IMR-90 (cell line): ENCODE measurements around the gene ZMYM4. TPM values are rescaled to one million over a fixed set of nuclear protein-coding genes. Genes with fewer than 3 reads are reported as not detected.

ENCODE experiments used
- ATAC-seq: fragments of 200-7000 bp; cut with Tn5 transposase; 2 replicates; pipeline ENCODE4 v1.9.1; 2020; ENCODE audit warnings: low read depth, mild to moderate bottlenecking, moderate library complexity
- BruUV-seq: library from RNA; stranded (reverse); fragments of 400-500 nt; replicated peaks from 2 replicates; lab custom pipeline; 2021; lab: Mats Ljungman, UMichigan
- CTCF ChIA-PET: fragments of 300-600 bp; formaldehyde crosslinking; extraction: SDS; loops from one replicate; lab custom pipeline; 2021; ENCODE audit warnings: antibody characterized with exemption; lab: Yijun Ruan, JAX
- POLR2A ChIA-PET: fragments of 300-600 bp; sonication (Branson Sonifier 250); formaldehyde crosslinking; loops from one replicate; lab custom pipeline; 2022; ENCODE audit warnings: antibody characterized with exemption; ENCODE audit not compliant: unreplicated experiment; lab: Charles Lee
- DNase-seq: peaks from one replicate; pipeline ENCODE4 v3.0.0; 2013
- H2AFZ ChIP-seq: replicated peaks from 2 replicates; pipeline ENCODE3; 2013; ENCODE audit warnings: low read length, mild to moderate bottlenecking; ENCODE audit not compliant: poor library complexity
- H2AK5ac ChIP-seq: 2 replicates; pipeline ENCODE4 v1.6.1; 2013; ENCODE audit warnings: low read depth, low read length, inconsistent platforms
- H2AK9ac ChIP-seq: replicated peaks from 2 replicates; pipeline ENCODE3; 2013; ENCODE audit warnings: mild to moderate bottlenecking, low read depth, low read length, moderate library complexity; ENCODE audit not compliant: poor library complexity
- H2BK120ac ChIP-seq: 2 replicates; pipeline ENCODE4 v1.6.1; 2013; ENCODE audit warnings: low read depth, low read length, inconsistent platforms
- H2BK15ac ChIP-seq: 3 replicates; pipeline ENCODE4 v1.6.1; 2013; ENCODE audit warnings: low read depth, low read length, inconsistent platforms
- H2BK20ac ChIP-seq: 2 replicates; pipeline ENCODE4 v1.6.1; 2013; ENCODE audit warnings: low read depth, mild to moderate bottlenecking, inconsistent platforms, low read length, moderate library complexity
- H2BK5ac ChIP-seq: 2 replicates; pipeline ENCODE4 v1.6.1; 2013; ENCODE audit warnings: mild to moderate bottlenecking, low read depth, low read length, inconsistent platforms; ENCODE audit not compliant: poor library complexity, severe bottlenecking
- H3K14ac ChIP-seq: replicated peaks from 2 replicates; pipeline ENCODE4 v1.6.1; 2013; ENCODE audit warnings: low read depth, low read length, inconsistent platforms
- H3K18ac ChIP-seq: 2 replicates; pipeline ENCODE4 v1.6.1; 2013; ENCODE audit warnings: low read depth, low read length, control low read depth
- H3K23ac ChIP-seq: 2 replicates; pipeline ENCODE4 v1.6.1; 2013; ENCODE audit warnings: low read depth, low read length, inconsistent platforms
- H3K27ac ChIP-seq: 2 replicates; pipeline ENCODE4 v1.5.1; 2013; ENCODE audit warnings: mild to moderate bottlenecking, control low read depth, low read length; ENCODE audit not compliant: insufficient read depth
- H3K27me3 ChIP-seq: 2 replicates; pipeline ENCODE4 v1.6.1; 2013; ENCODE audit warnings: low read length; ENCODE audit not compliant: control insufficient read depth, insufficient read depth
- H3K36me3 ChIP-seq: 2 replicates; pipeline ENCODE4 v1.6.1; 2013; ENCODE audit warnings: low read length, mixed read lengths; ENCODE audit not compliant: control insufficient read depth, insufficient read depth
- H3K4ac ChIP-seq: 2 replicates; pipeline ENCODE4 v1.6.1; 2013; ENCODE audit warnings: low read depth, low read length, inconsistent platforms
- H3K4me1 ChIP-seq: 2 replicates; pipeline ENCODE4 v1.6.1; 2013; ENCODE audit warnings: low read length, mixed read lengths; ENCODE audit not compliant: control insufficient read depth, insufficient read depth
- H3K4me2 ChIP-seq: 2 replicates; pipeline ENCODE4 v1.6.1; 2013; ENCODE audit warnings: low read depth, mild to moderate bottlenecking, control low read depth, low read length, moderate library complexity
- H3K4me3 ChIP-seq: 2 replicates; pipeline ENCODE4 v1.5.1; 2013; ENCODE audit warnings: low read depth, mild to moderate bottlenecking, control low read depth, low read length, moderate library complexity; ENCODE audit not compliant: insufficient read depth
- H3K56ac ChIP-seq: 2 replicates; pipeline ENCODE4 v1.6.1; 2013; ENCODE audit warnings: low read length, inconsistent platforms; ENCODE audit not compliant: insufficient read depth; ENCODE audit errors: extremely low read depth
- H3K79me1 ChIP-seq, 2 experiments: 2 replicates each; pipeline ENCODE4 v1.6.1; 2013; ENCODE audit warnings: low read length in 2 of 2, inconsistent platforms in 1 of 2, low read depth in 1 of 2
- H3K9ac ChIP-seq: 2 replicates; pipeline ENCODE4 v1.6.1; 2013; ENCODE audit warnings: low read depth, low read length, control low read depth
- H3K9me1 ChIP-seq: 2 replicates; pipeline ENCODE4 v1.6.1; 2013; ENCODE audit warnings: low read length, inconsistent platforms; ENCODE audit not compliant: insufficient read depth
- H3K9me3 ChIP-seq: 2 replicates; pipeline ENCODE4 v1.6.1; 2013; ENCODE audit warnings: low read length; ENCODE audit not compliant: control insufficient read depth, insufficient read depth
- H4K20me1 ChIP-seq: 2 replicates; pipeline ENCODE4 v1.6.1; 2013; ENCODE audit warnings: low read length, inconsistent platforms; ENCODE audit not compliant: insufficient read depth
- H4K5ac ChIP-seq: 2 replicates; pipeline ENCODE4 v1.6.1; 2013; ENCODE audit warnings: mild to moderate bottlenecking, low read depth, low read length, control low read depth
- H4K8ac ChIP-seq, 2 experiments: 2 replicates each; pipeline ENCODE4 v1.6.1; 2013; ENCODE audit warnings: low read depth in 2 of 2, low read length in 2 of 2, control low read depth in 1 of 2, inconsistent platforms in 1 of 2
- H4K91ac ChIP-seq: 2 replicates; pipeline ENCODE4 v1.6.1; 2013; ENCODE audit warnings: low read depth, low read length, inconsistent platforms; ENCODE audit not compliant: insufficient read depth
- BHLHE40 ChIP-seq: fragments of 150-350 bp; IDR thresholded peaks from 2 replicates; pipeline ENCODE4 v1.6.1; 2016; ENCODE audit warnings: mild to moderate bottlenecking, low read depth, low read length
- CEBPB ChIP-seq: IDR thresholded peaks from 2 replicates; pipeline ENCODE4 v1.6.1; 2012; ENCODE audit warnings: low read depth, low read length, improper control_type of control experiment
- CHD1 ChIP-seq: IDR thresholded peaks from 2 replicates; pipeline ENCODE4 v1.6.1; 2012; ENCODE audit warnings: low read depth, low read length, improper control_type of control experiment
- MAFK ChIP-seq: IDR thresholded peaks from 2 replicates; pipeline ENCODE4 v1.6.1; 2012; ENCODE audit warnings: low read depth, low read length, improper control_type of control experiment
- MAZ ChIP-seq: IDR thresholded peaks from 2 replicates; pipeline ENCODE4 v1.6.1; 2012; ENCODE audit warnings: low read depth, mild to moderate bottlenecking, low read length, improper control_type of control experiment, moderate library complexity, borderline replicate concordance
- NFE2L2 ChIP-seq: fragments of 150-350 bp; IDR thresholded peaks from 2 replicates; pipeline ENCODE4 v1.6.1; 2016; ENCODE audit warnings: low read depth, mild to moderate bottlenecking, low read length
- POLR2A ChIP-seq: IDR thresholded peaks from 2 replicates; pipeline ENCODE4 v1.6.1; 2012; ENCODE audit warnings: mild to moderate bottlenecking, low read depth, low read length
- RAD21 ChIP-seq: IDR thresholded peaks from 2 replicates; pipeline ENCODE4 v1.6.1; 2012; ENCODE audit warnings: low read length, improper control_type of control experiment
- RCOR1 ChIP-seq: IDR thresholded peaks from 2 replicates; pipeline ENCODE4 v1.6.1; 2012; ENCODE audit warnings: mild to moderate bottlenecking, low read length, improper control_type of control experiment; ENCODE audit not compliant: insufficient replicate concordance
- WGBS, 2 experiments: methylation state at CpG; one replicate each; pipeline versions ENCODE4 v1.1.5 to v1.1.7; 2013; ENCODE audit warnings: missing lambda C conversion rate in 2 of 2; ENCODE audit not compliant: insufficient read length in 1 of 2; ENCODE audit errors: extremely low coverage in 2 of 2; 5-methylcytosine and 5-hydroxymethylcytosine counted together
- dilution Hi-C: fragments of 300-500 bp; cut with HindIII; formaldehyde crosslinking; loops from one replicate; pipeline ENCODE4 v1.14.3; 2018; ENCODE audit warnings: low sequenced_read_pairs; ENCODE audit not compliant: unreplicated experiment
- in situ Hi-C: fragments of 300-500 bp; cut with MboI; formaldehyde crosslinking; loops from 3 replicates; pipeline ENCODE4 v1.14.3; 2019; ENCODE audit warnings: low sequenced_read_pairs, inconsistent platforms, mixed read lengths
- intact Hi-C: fragments of 100-400 bp; cut with micrococcal nuclease; formaldehyde crosslinking; loops from 2 replicates; pipeline ENCODE4 v1.10.0; 2022
- polyA plus RNA-seq, 3 experiments: library from polyadenylated mRNA; depleted of rRNA; stranded (reverse); fragments of >200 nt; gene quantifications; 2 replicates each; pipeline ENCODE4 v1.2.3, GENCODE V29; 2012; ENCODE audit warnings: low replicate concordance in 1 of 3
- total RNA-seq: library from RNA; depleted of rRNA; stranded (reverse); fragments of >200 nt; gene quantifications from 2 replicates; pipeline ENCODE4 v1.2.3, GENCODE V29; 2012
- TF ChIP-seq, protein P1 (sequence below): conservative IDR thresholded peaks from 2 replicates; pipeline ENCODE4 v1.5.1; 2012; ENCODE audit warnings: mild to moderate bottlenecking, low read depth, low read length, improper control_type of control experiment

Gene ZMYM4
- total and polyA plus RNA-seq, 2 of the 4 experiments (the other 2 are of a cell fraction) = 14.7 to 53.8 TPM

DNA sequence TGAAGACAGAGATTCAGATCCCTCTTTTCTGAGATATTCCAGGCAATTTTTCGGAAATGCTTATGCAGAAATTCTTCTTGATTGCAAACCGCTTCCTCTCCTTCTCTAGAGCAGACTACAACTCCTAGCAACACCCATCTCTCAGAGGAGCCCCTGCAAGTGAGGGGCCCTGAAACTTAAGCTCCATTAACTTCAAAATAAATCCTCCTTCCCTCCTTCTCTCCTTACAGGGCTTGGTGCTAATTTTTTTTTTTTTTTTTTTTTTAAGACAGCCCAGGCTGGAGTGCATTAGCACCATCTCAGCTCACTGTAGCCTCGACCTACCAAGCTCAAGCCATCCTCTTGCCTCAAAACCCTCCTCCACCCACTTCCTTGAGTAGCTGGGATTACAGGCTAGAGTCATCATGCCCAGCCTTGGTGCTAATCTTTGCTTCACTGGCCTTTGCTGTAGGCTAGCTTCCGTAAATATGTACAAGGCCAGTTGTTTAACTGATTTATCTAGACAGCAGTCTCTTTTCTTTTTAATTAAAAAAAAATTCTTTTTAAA is 45.4 kb upstream of the ZMYM4 start:
- no TSS peak for BruUV-seq
- in situ Hi-C loops (no loop called here), intact Hi-C loops (loop anchor here (5.0 kb wide), 1 partner anchor 64 kb away; no protein-coding TSS in a partner anchor), dilution Hi-C loops (no loop called here)
- Histone ChIP-seq H2BK120ac (0 out of 2 replicates have a peak overlapping the region, but pooled peaks have one; percentile 45), H3K9me3 (no peaks in the 10 kb centered on the region), H4K5ac (peak overlapping the region; percentile 13; the same call in 1 of the 2 replicates), H3K9ac (peak overlapping the region; percentile 32; the same call in 1 of the 2 replicates), H3K4me1 (peaks cover 13% of the 10 kb centered on the region), H4K8ac (peak overlapping the region in 1 of 2 experiments; percentile 39; a peak in 1 of 4 replicates), H4K91ac (no peak overlapping the region), H3K79me1 (no peaks in the 10 kb centered on the region), H3K27me3 (no peaks in the 10 kb centered on the region), H2BK20ac (no peak overlapping the region), H3K14ac (no peak overlapping the region), H3K4me3 (no peak overlapping the region), H3K9me1 (0 out of 2 replicates have a peak, but pooled peaks cover 3% of the 10 kb centered on the region), H2BK15ac (no peak overlapping the region), H3K27ac (peak overlapping the region; percentile 88; the same call in 1 of the 2 replicates), H3K4me2 (peak overlapping the region; percentile 2; the same call in 1 of the 2 replicates), H2BK5ac (no peak overlapping the region), H2AFZ (no peak overlapping the region), H3K23ac (no peak overlapping the region), H3K4ac (0 out of 2 replicates have a peak overlapping the region, but pooled peaks have one; percentile 39), H3K56ac (no peak overlapping the region), H2AK5ac (peak overlapping the region; percentile 14; the same call in 1 of the 2 replicates), H3K18ac (peak overlapping the region; percentile 32; the same call in 1 of the 2 replicates), H3K36me3 (no peaks in the 10 kb centered on the region), H2AK9ac (no peak overlapping the region), H4K20me1 (no peaks in the 10 kb centered on the region)
- TF ChIP-seq NFE2L2 (no peak), MAFK (no peak), RAD21 (no peak), CEBPB (no peak), CHD1 (no peak), POLR2A (no peak), BHLHE40 (no peak), RCOR1 (no peak), MAZ (no peak)
- TF ChIP-seq, protein P1, sequence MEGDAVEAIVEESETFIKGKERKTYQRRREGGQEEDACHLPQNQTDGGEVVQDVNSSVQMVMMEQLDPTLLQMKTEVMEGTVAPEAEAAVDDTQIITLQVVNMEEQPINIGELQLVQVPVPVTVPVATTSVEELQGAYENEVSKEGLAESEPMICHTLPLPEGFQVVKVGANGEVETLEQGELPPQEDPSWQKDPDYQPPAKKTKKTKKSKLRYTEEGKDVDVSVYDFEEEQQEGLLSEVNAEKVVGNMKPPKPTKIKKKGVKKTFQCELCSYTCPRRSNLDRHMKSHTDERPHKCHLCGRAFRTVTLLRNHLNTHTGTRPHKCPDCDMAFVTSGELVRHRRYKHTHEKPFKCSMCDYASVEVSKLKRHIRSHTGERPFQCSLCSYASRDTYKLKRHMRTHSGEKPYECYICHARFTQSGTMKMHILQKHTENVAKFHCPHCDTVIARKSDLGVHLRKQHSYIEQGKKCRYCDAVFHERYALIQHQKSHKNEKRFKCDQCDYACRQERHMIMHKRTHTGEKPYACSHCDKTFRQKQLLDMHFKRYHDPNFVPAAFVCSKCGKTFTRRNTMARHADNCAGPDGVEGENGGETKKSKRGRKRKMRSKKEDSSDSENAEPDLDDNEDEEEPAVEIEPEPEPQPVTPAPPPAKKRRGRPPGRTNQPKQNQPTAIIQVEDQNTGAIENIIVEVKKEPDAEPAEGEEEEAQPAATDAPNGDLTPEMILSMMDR = no peak
- peak; percentile 41 for ATAC-seq
- ChIA-PET CTCF (interaction anchor here (0.7 kb wide), 1 partner anchor 21 kb away, joined by 4 read pairs; no protein-coding TSS in a partner anchor), POLR2A (no interaction called here)
- DNase-seq = no peak
- no CpG with 5 or more reads among the region's 4 CpGs for WGBS, 2 experiments
